ENCODE results near the gene ATP6V0D1.

- TF ChIP-seq POLR2AphosphoS5 (IDR thresholded peaks at IDR 0.05; ENCODE audit: borderline replicate concordance, low read depth, low read length) = no peak
- TF ChIP-seq EZH2 (IDR thresholded peaks at IDR 0.05) = no peak
- no peak for TF ChIP-seq FOXP2 (optimal IDR thresholded peaks at IDR 0.05; ENCODE audit: control extremely low read depth, extremely low read length, insufficient read depth)
Observed at GRCh38 chr16:67397812-67398545, 83.0 kb downstream of the ATP6V0D1 start.
